ENCODE results near the gene FOXA1. TPM values are rescaled to one million over a fixed set of nuclear protein-coding genes. Genes with fewer than 3 reads are reported as not detected.

Gene FOXA1
- total and polyA plus RNA-seq, 2 of the 4 experiments (the other 2 are of a cell fraction): 0.18 to 0.31 TPM

GRCh38 chr14:37623971-37624370 lies 28.9 kb upstream of the FOXA1 start:
- Histone ChIP-seq H4K91ac (ENCODE audit: insufficient read depth, low read depth, low read length) (no peak overlapping the region), H3K9me1 (ENCODE audit: insufficient read depth, low read length) (no peaks in the 10 kb centered on the region), H3K27ac (ENCODE audit: insufficient read depth, low read length) (no peak overlapping the region), H3K36me3 (ENCODE audit: control insufficient read depth, insufficient read depth, low read length) (no peaks in the 10 kb centered on the region), H3K56ac (ENCODE audit: extremely low read depth, insufficient read depth, low read length) (no peak overlapping the region), H2BK15ac (ENCODE audit: low read depth, low read length) (no peak overlapping the region), H3K4me3 (ENCODE audit: insufficient read depth, low read depth, low read length) (no peak overlapping the region), H2AK9ac (replicated peaks; ENCODE audit: low read depth, low read length, poor library complexity) (no peak overlapping the region), H2AFZ (replicated peaks; ENCODE audit: low read length, poor library complexity) (no peak overlapping the region), H3K4ac (ENCODE audit: low read depth, low read length) (no peak overlapping the region), H3K79me1 (ENCODE audit: low read depth in 1 of 2, low read length in 2 of 2) (no peaks in the 10 kb centered on the region), H3K23ac (ENCODE audit: low read depth, low read length) (no peak overlapping the region), H3K27me3 (ENCODE audit: control insufficient read depth, insufficient read depth, low read length) (no peaks in the 10 kb centered on the region; the same call in none of the 2 replicates), H2BK20ac (ENCODE audit: low read depth, low read length) (no peak overlapping the region), H3K9me3 (ENCODE audit: control insufficient read depth, insufficient read depth, low read length) (no peaks in the 10 kb centered on the region), H3K4me2 (ENCODE audit: low read depth, low read length) (no peak overlapping the region), H3K18ac (ENCODE audit: low read depth, low read length) (no peak overlapping the region; the same call in 1 of the 2 replicates), H2BK5ac (ENCODE audit: low read depth, low read length, poor library complexity, severe bottlenecking) (no peak overlapping the region), H2AK5ac (ENCODE audit: low read depth, low read length) (no peak overlapping the region), H4K8ac (ENCODE audit: low read depth in 2 of 2, low read length in 2 of 2) (no peak overlapping the region), H3K4me1 (ENCODE audit: control insufficient read depth, insufficient read depth, low read length) (peaks cover 2% of the 10 kb centered on the region; the same call in 1 of the 2 replicates), H4K20me1 (ENCODE audit: insufficient read depth, low read length) (no peaks in the 10 kb centered on the region), H3K14ac (replicated peaks; ENCODE audit: low read depth, low read length) (no peak overlapping the region), H2BK120ac (ENCODE audit: low read depth, low read length) (no peak overlapping the region), H3K9ac (ENCODE audit: low read depth, low read length) (no peak overlapping the region), H4K5ac (ENCODE audit: low read depth, low read length) (no peak overlapping the region)
- dilution Hi-C loops (cut with HindIII; ENCODE audit: low sequenced_read_pairs, unreplicated experiment): no loop called here
- CTCF ChIA-PET: interaction anchor here (0.9 to 1.0 kb wide), 2 partner anchors 30 to 251 kb away, joined by 3 read pairs; no protein-coding TSS in a partner anchor
- POLR2A ChIA-PET (ENCODE audit: unreplicated experiment): no interaction called here
- in situ Hi-C loops (cut with MboI; ENCODE audit: low sequenced_read_pairs): no loop called here
- ATAC-seq (ENCODE audit: low read depth) (no peak), DNase-seq (no peak)
- no CpG with 5 or more reads among the region's 1 CpG for WGBS, 2 experiments (ENCODE audit: extremely low coverage in 2 of 2, insufficient read length in 1 of 2)
- TF ChIP-seq RCOR1 (IDR thresholded peaks at IDR 0.05; ENCODE audit: insufficient replicate concordance, low read length) (no peak), FOS (IDR thresholded peaks at IDR 0.05; ENCODE audit: low read depth, low read length) (no peak), NFE2L2 (IDR thresholded peaks at IDR 0.05; ENCODE audit: low read depth, low read length) (no peak), POLR2A (IDR thresholded peaks at IDR 0.05; ENCODE audit: low read depth, low read length) (no peak), CTCF (conservative IDR thresholded peaks at IDR 0.05; ENCODE audit: low read depth, low read length) (no peak), MAFK (IDR thresholded peaks at IDR 0.05; ENCODE audit: low read depth, low read length) (no peak), ELK1 (IDR thresholded peaks at IDR 0.05; ENCODE audit: borderline replicate concordance, low read depth, low read length) (no peak)
- no TSS peak for BruUV-seq (replicated peaks)
- intact Hi-C loops (cut with micrococcal nuclease): no loop called here
